SU-DHL-6 (cell line): ENCODE data around the gene PRR20G.

ENCODE experiments used
- EZH2phosphoT487 ChIP-seq: fragments of 200-600 bp; sonication (generic), shearing (Covaris generic); conservative IDR thresholded peaks from 2 replicates; pipeline ENCODE4 v1.6.1; 2018; ENCODE audit warnings: mild to moderate bottlenecking, antibody characterized with exemption, low read length, moderate library complexity, mixed read lengths
- TF ChIP-seq, protein P1 (sequence below): fragments of 200-600 bp; sonication (generic); IDR thresholded peaks from one replicate; pipeline ENCODE4 v1.5.1; 2017; ENCODE audit warnings: antibody characterized with exemption, mild to moderate bottlenecking, low read length, moderate library complexity; ENCODE audit not compliant: insufficient read depth, poor library complexity, severe bottlenecking

- TF ChIP-seq, protein P1, sequence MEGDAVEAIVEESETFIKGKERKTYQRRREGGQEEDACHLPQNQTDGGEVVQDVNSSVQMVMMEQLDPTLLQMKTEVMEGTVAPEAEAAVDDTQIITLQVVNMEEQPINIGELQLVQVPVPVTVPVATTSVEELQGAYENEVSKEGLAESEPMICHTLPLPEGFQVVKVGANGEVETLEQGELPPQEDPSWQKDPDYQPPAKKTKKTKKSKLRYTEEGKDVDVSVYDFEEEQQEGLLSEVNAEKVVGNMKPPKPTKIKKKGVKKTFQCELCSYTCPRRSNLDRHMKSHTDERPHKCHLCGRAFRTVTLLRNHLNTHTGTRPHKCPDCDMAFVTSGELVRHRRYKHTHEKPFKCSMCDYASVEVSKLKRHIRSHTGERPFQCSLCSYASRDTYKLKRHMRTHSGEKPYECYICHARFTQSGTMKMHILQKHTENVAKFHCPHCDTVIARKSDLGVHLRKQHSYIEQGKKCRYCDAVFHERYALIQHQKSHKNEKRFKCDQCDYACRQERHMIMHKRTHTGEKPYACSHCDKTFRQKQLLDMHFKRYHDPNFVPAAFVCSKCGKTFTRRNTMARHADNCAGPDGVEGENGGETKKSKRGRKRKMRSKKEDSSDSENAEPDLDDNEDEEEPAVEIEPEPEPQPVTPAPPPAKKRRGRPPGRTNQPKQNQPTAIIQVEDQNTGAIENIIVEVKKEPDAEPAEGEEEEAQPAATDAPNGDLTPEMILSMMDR: no peak
- TF ChIP-seq EZH2phosphoT487: no peak
Observed at GRCh38 chr3:127260416-127260815, 27.4 kb downstream of the PRR20G start.
